HepG2 (cell line): Measurements from ENCODE around the gene POLR1G. TPM values are rescaled to one million over a fixed set of nuclear protein-coding genes. Genes with fewer than 3 reads are reported as not detected.

Experiments
- BHLHE40 ChIP-seq: IDR thresholded peaks from 2 replicates; pipeline ENCODE4 v1.6.1; 2011; ENCODE audit warnings: low read length, improper control_type of control experiment
- CCAR2 ChIP-seq: fragments of 200-400 bp; formaldehyde crosslinking; optimal IDR thresholded peaks from 2 replicates; pipeline ENCODE3; 2018; ENCODE audit warnings: low read depth, mild to moderate bottlenecking, low read length, moderate library complexity
- EHMT2 ChIP-seq: fragments of 200-600 bp; sonication (generic); IDR thresholded peaks from 2 replicates; pipeline ENCODE4 v1.7.0; 2017; ENCODE audit warnings: antibody characterized with exemption, low read depth, low read length, borderline replicate concordance
- HMGXB4 ChIP-seq, 2 experiments: sonication (generic) in 1 of 2; formaldehyde crosslinking in 1 of 2; IDR thresholded peaks; 2 replicates each; pipeline versions ENCODE4 v1.4.0 to v1.6.1; 2018 to 2020; ENCODE audit warnings: missing genetic modification reagents in 2 of 2, borderline replicate concordance in 1 of 2, low read depth in 1 of 2, mild to moderate bottlenecking in 1 of 2, missing biosample characterization in 1 of 2
- MED8 ChIP-seq: sonication (generic); formaldehyde crosslinking; IDR thresholded peaks from 2 replicates; pipeline ENCODE4 v1.8.1; 2023; ENCODE audit warnings: mild to moderate bottlenecking, missing genetic modification reagents; ENCODE audit not compliant: insufficient replicate concordance
- MIXL1 ChIP-seq: IDR thresholded peaks from 2 replicates; pipeline ENCODE4 v1.6.1; 2016
- PRPF4 ChIP-seq: fragments of 200-400 bp; formaldehyde crosslinking; IDR thresholded peaks from 2 replicates; pipeline ENCODE4 v1.6.1; 2016; ENCODE audit warnings: low read length, low read depth; ENCODE audit not compliant: poor library complexity, severe bottlenecking
- RELA ChIP-seq: sonication (generic); formaldehyde crosslinking; IDR thresholded peaks from 2 replicates; pipeline ENCODE4 v1.4.0; 2020; ENCODE audit warnings: missing genetic modification reagents
- SIN3B ChIP-seq: fragments of 150-350 bp; IDR thresholded peaks from 2 replicates; pipeline ENCODE4 v1.6.1; 2014; ENCODE audit warnings: low read length
- SMAD3 ChIP-seq: sonication (generic); formaldehyde crosslinking; IDR thresholded peaks from 2 replicates; pipeline ENCODE4 v1.4.0; 2020; ENCODE audit warnings: missing genetic modification reagents
- SP2 ChIP-seq: sonication (generic); formaldehyde crosslinking; IDR thresholded peaks from 2 replicates; pipeline ENCODE4 v1.5.1; 2020; ENCODE audit warnings: mild to moderate bottlenecking, missing genetic modification reagents
- ZBTB40 ChIP-seq, 2 experiments: fragments of 450-650 bp in 1 of 2; sonication (generic) in 1 of 2; formaldehyde crosslinking in 1 of 2; IDR thresholded peaks; 2 replicates each; pipeline versions ENCODE4 v1.6.1 to v1.8.0; 2016 to 2022; ENCODE audit warnings: antibody characterized with exemption in 1 of 2, mild to moderate bottlenecking in 1 of 2, missing genetic modification reagents in 1 of 2
- ZKSCAN1 ChIP-seq: fragments of 150-350 bp; IDR thresholded peaks from 2 replicates; pipeline ENCODE4 v1.6.1; 2014; ENCODE audit warnings: low read length
- ZNF20 ChIP-seq: sonication (generic); formaldehyde crosslinking; IDR thresholded peaks from 2 replicates; pipeline ENCODE4 v1.4.0; 2020; ENCODE audit warnings: mild to moderate bottlenecking, moderate library complexity, missing genetic modification reagents
- ZNF230 ChIP-seq: sonication (generic); formaldehyde crosslinking; IDR thresholded peaks from 2 replicates; pipeline ENCODE4 v1.4.0; 2020; ENCODE audit warnings: mild to moderate bottlenecking, missing genetic modification reagents
- ZNF235 ChIP-seq: sonication (generic); formaldehyde crosslinking; IDR thresholded peaks from 2 replicates; pipeline ENCODE4 v1.8.1; 2023; ENCODE audit warnings: mild to moderate bottlenecking, missing genetic modification reagents, borderline replicate concordance
- ZNF263 ChIP-seq: sonication (generic); formaldehyde crosslinking; IDR thresholded peaks from 2 replicates; pipeline ENCODE4 v1.4.0; 2020; ENCODE audit warnings: missing genetic modification reagents
- ZNF468 ChIP-seq: sonication (generic); formaldehyde crosslinking; IDR thresholded peaks from 2 replicates; pipeline ENCODE4 v1.8.0; 2022; ENCODE audit warnings: mild to moderate bottlenecking, moderate library complexity, missing genetic modification reagents
- ZNF629 ChIP-seq: sonication (generic); formaldehyde crosslinking; conservative IDR thresholded peaks from 2 replicates; pipeline ENCODE4 v1.5.0; 2020; ENCODE audit warnings: missing genetic modification reagents
- ZNF773 ChIP-seq: sonication (generic); formaldehyde crosslinking; IDR thresholded peaks from 2 replicates; pipeline ENCODE4 v1.4.0; 2020; ENCODE audit warnings: missing genetic modification reagents, borderline replicate concordance
- polyA plus RNA-seq, 8 experiments: library from polyadenylated mRNA; depleted of rRNA in 3 of 8; stranded (reverse) in 7 of 8; unstranded in 1 of 8; fragments of >200 nt; fragmentation: Illumina TruSeq in 4 of 8; extraction: Trizol in 4 of 8; gene quantifications; 2 replicates each; pipeline versions ENCODE4 v1.2.1 to v1.2.3, GENCODE V29; 2011 to 2016; ENCODE audit warnings: low read depth in 4 of 8, missing spikeins in 1 of 8, mixed read lengths in 1 of 8; ENCODE audit not compliant: insufficient read depth in 1 of 8
- total RNA-seq, 5 experiments: library from RNA; depleted of rRNA; stranded (reverse); fragments of >200 nt; fragmentation: Illumina TruSeq; extraction: Trizol; gene quantifications; 2 replicates each; pipeline ENCODE4 v1.2.3, GENCODE V29; 2016; ENCODE audit warnings: low read depth in 1 of 5

POLR1G gene
- total and polyA plus RNA-seq, 2 of the 13 experiments (the other 11 are each of a cell fraction or from before 2014, with no cell fraction given): 3.5 to 20.8 TPM

GRCh38 chr19:45405435-45406225, 814 bp upstream of the POLR1G start (continued):
- TF ChIP-seq ZBTB40 (IDR thresholded peaks at IDR 0.05) (no peak), ZBTB40 (CRISPR knock-in tag; IDR thresholded peaks at IDR 0.05) (no peak; the same call in none of the 2 replicates), ZNF773 (CRISPR knock-in tag) (no peak), HMGXB4 (CRISPR knock-in tag; IDR thresholded peaks at IDR 0.05; ENCODE audit: borderline replicate concordance in 1 of 2, low read depth in 1 of 2) (peak in 1 of 2 experiments; percentile 7; a peak in 1 of 4 replicates), ZNF468 (CRISPR knock-in tag) (0 out of 2 replicates have a peak, but pooled peaks have one; percentile 51), PRPF4 (no peak), MIXL1 (CRISPR knock-in tag) (no peak), ZNF20 (CRISPR knock-in tag) (no peak), ZNF629 (CRISPR knock-in tag) (peak; percentile 36; the same call in 1 of the 2 replicates), BHLHE40 (peak; percentile 45; the same call in 1 of the 2 replicates), SIN3B (no peak), MED8 (CRISPR knock-in tag) (no peak), SP2 (CRISPR knock-in tag) (no peak), ZKSCAN1 (no peak), EHMT2 (no peak), ZNF263 (CRISPR knock-in tag) (no peak), RELA (CRISPR knock-in tag) (no peak), ZNF230 (CRISPR knock-in tag) (no peak), SMAD3 (CRISPR knock-in tag) (no peak), CCAR2 (no peak), ZNF235 (CRISPR knock-in tag) (no peak)
